ENCODE results near the gene RSBN1L.
A peak's percentile ranks its signal among the peaks of the same experiment; 100 is the strongest.
"Not testable (repeated sequence)": the region's sequence is repeated elsewhere in the genome, so short reads cannot be mapped to it uniquely, and the experiment has no call there.

Gene RSBN1L

GRCh38 chr7:77687747-77688144, 8.5 kb upstream of the RSBN1L start:
- DNase-seq (ENCODE audit: low spot score): no peak

DNA sequence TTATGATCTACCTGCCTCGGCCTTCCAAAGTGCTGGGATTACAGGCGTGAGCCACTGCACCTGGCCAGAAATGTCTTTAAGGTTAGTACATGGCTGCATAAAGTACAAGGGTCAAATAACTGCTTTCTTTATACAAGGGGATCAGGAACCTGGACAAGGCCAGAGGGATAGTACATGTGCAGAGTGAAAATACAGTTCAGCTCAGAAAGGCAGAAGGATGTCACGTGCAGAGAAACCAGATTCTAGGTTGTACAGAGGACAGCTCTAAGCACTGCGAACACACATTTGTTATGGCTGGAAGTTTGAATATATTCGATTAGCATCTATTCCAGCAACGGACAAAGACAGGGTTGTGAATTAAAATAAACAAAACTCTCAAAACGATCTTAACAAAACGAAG, 6.0 kb upstream of the RSBN1L start:
- no peak for DNase-seq (ENCODE audit: low spot score)

- DNase-seq (ENCODE audit: low spot score): no peak
Observed at GRCh38 chr7:77691892-77692491, 4.3 kb upstream of the RSBN1L start.

- no peak for DNase-seq (ENCODE audit: low spot score)
Observed at GRCh38 chr7:77693830-77694583, 2.3 kb upstream of the RSBN1L start.

- peak; percentile 42 for DNase-seq (ENCODE audit: low spot score)
Observed at GRCh38 chr7:77696643-77697534, 630 bp downstream of the RSBN1L start.

- peak; percentile 59 for DNase-seq (ENCODE audit: low spot score)
Observed at GRCh38 chr7:77697535-77697831, 1.2 kb downstream of the RSBN1L start.

DNA sequence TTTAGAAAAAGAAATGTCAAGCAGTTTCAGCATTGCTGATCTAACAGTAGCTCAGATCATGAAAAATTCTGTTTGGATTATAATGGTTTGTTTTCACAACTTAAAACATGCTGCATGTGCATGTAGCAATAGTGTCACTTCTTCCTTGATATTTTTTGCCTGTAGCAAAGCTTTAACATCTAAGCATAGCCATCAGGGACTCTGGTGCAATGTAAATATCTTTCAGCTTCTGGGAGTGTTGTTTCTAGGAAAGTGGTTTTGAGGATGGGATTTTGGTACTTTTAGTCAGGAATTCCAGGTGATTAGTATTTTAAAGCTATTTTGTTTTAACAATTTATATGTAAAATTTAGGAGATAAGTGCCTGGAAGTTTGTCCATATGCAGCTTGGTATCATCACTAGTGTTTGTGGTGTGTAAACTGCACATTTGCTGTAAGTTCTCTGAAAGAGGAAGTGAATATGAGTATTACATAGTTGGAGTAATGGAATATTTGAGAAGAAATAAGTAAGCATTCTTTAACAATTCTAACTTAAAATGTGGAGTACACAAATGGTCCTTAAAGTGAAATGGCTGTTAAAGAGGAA, 1.9 kb downstream of the RSBN1L start:
- DNase-seq (ENCODE audit: low spot score): no peak

- DNase-seq (ENCODE audit: low spot score): no peak
Observed at GRCh38 chr7:77699056-77699455, 2.8 kb downstream of the RSBN1L start.

GRCh38 chr7:77702513-77702912, 6.3 kb downstream of the RSBN1L start:
- no peak for DNase-seq (ENCODE audit: low spot score)

DNA sequence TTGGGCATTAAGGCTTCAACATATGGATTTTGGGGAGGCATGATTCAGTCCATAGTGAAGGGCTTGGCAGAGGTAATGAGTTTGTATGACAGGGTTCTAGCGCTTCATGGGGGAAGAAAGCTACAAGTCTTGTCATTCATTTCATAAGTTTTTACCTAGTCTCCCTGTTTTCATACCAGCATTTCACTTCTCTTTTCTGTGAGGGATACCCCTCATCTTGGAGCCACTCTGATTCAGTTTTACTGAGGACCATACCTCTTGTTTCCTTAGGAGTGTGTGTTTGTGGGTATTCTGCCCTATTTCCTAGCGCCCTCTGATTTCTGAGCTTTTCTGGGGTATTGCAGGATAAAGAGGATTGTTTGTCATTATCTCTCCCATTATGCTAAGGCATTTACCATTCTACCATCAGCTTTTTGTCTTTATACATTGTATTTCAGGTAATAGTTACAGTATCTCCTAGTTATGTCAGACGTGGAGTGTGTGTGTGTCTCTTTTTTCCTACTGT, 6.8 kb downstream of the RSBN1L start:
- no peak for DNase-seq (ENCODE audit: low spot score)

DNA sequence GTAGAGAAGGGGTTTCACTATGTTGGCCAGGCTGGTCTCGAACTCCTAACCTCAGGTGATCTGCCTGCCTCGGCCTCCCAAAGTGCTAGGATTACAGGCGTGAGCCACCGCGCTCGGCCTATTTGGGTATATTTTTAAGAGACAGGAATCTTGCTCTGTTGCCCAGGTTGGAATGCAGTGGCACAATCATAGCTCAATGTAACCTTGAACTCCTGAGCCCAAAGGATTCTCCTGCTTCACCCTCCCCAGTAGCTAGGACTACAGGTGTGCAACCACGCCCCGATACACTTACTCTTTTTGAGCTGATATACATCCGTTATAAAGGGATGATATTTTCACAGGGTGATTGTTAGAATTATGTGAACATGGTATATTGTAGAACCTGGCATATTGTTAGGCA, 7.4 kb downstream of the RSBN1L start:
- DNase-seq (ENCODE audit: low spot score): not testable (repeated sequence)

GRCh38 chr7:77707504-77707992, 11.3 kb downstream of the RSBN1L start:
- no peak for DNase-seq (ENCODE audit: low spot score)

GRCh38 chr7:77710067-77710466, 13.8 kb downstream of the RSBN1L start:
- DNase-seq (ENCODE audit: low spot score): no peak

DNA sequence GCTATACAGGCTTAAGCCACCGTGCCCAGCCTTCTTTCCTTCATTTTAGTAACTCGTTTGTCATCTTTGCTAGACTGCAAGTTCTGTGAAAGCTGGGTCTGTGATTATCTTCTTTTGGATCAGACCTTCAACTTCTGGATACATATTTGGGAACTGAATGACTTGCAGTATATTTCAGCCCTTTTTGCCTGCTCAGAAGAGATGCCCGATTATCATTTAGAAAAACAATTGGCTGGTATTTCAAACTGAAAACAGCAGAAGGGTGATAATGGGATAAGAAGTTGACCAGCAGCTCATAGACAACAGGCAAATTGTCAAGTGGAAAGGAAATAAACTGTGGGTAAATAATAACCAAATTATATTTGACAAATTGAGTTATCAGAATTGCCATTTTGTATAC, 14.6 kb downstream of the RSBN1L start:
- DNase-seq (ENCODE audit: low spot score): no peak

DNA sequence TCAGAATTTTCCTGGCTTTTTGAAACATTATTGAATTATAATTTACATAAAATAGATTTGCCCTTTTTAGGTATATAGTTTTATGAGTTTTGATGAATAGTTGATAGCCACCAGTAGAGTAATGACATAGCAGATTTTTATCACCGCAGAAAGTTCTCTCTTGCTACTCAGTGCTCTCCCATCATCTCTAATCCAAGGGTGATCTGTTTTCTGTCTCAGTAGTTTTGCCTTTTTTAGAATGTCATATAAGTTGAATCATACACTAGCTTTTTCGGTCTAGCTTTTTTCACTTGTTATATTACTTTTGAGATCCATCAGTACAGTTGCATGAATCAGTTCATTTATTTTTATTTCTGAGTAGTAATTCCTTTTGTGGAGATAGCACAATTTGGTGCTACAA, 17.9 kb downstream of the RSBN1L start:
- no peak for DNase-seq (ENCODE audit: low spot score)

GRCh38 chr7:77714931-77715330, 18.7 kb downstream of the RSBN1L start:
- not testable (repeated sequence) for DNase-seq (ENCODE audit: low spot score)

GRCh38 chr7:77716804-77717203, 20.5 kb downstream of the RSBN1L start:
- DNase-seq (ENCODE audit: low spot score): no peak

- DNase-seq (ENCODE audit: low spot score): not testable (repeated sequence)
Observed at GRCh38 chr7:77717566-77717965, 21.3 kb downstream of the RSBN1L start.

- no peak for DNase-seq (ENCODE audit: low spot score)
Observed at GRCh38 chr7:77727527-77727926, 31.3 kb downstream of the RSBN1L start.

- peak; percentile 22 for DNase-seq (ENCODE audit: low spot score)
Observed at GRCh38 chr7:77727936-77728701, 31.9 kb downstream of the RSBN1L start.

- no peak for DNase-seq (ENCODE audit: low spot score)
Observed at GRCh38 chr7:77729574-77730348, 33.5 kb downstream of the RSBN1L start.

All from AG20443 (cell line).